Forelimb muscle (tissue), 1 donor: ENCODE results near the gene CFAP221. TPM values are rescaled to one million over a fixed set of nuclear protein-coding genes. Genes with fewer than 3 reads are reported as not detected.

Source experiments
- DNase-seq: peaks from one replicate; pipeline ENCODE4 v3.0.0-alpha.2; 2013; ENCODE audit warnings: low read depth
- polyA plus RNA-seq: library from polyadenylated mRNA; unstranded; fragments of 120-200 nt; gene quantifications from one replicate; pipeline ENCODE4 v1.2.1, GENCODE V29; 2013; ENCODE audit not compliant: insufficient read length

CFAP221 gene
- 0.53 TPM for polyA plus RNA-seq

DNA sequence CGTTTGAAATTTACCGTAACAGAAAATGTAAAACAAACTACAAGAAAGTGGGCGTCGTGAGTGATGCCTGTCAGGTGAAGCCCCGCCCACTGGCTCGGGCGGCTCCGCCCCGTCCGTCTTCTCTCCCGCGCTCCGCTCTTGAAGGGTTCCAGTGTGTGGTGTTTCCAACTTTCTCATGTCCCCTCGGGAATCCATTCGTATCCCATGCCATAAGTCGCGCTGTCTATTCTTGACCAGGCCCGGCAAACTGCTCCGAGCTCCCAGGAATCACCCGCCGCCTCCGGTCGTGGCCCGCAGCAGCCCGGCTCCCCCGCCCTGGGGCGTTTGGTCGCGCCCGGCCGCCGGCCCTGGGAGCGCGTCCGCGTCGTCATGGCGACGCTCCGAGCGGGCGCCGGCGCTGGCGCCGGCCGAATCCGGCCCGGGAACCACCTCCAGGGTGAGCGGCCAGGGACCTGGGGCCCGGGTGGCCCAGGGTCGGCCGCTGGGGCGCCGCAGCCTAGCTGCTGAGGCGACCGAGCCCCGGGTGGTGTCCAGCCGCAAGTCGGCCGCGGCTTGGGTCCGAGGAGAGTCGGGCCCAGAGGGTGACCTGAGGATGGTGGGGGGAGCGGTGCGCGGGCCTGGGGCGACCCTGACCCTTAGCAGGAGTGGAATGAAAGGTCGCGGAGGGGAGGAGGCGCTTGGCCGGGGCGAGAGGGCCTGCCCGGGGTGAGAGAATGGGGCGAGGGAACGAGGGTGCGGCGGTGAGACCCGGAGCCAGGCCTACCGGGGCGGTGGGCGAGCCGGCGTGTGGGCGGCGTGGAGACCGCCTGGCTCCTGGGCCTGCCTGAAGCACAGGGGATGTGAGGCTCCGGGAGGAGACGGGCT lies at the start of gene CFAP221:
Gene CFAP221, plus strand, starts transcription at position 375 of the 864 bp plus-strand sequence. CDS start 1,683 bp downstream, outside the sequence.
- DNase-seq = no peak

DNA sequence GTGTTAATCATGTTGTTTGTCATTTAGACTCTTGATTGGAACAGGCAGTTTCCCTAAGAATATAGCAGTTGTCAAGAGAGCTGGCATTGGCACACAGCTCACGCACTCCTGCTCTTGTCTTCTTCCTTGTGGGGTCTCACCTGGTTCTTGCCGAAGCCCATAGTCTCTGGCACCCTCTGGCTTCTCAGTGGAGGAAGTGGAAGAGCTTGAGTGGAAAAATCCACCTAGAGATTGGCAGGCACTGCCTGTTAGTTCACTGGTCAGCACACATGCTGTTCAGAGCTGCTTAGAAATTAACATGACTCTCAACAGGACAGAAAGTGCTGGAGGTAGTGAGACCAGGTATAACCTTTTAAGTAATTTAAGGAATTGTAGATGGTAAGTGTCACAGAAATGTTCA lies 48.3 kb upstream of the CFAP221 start:
- DNase-seq = no peak

DNA sequence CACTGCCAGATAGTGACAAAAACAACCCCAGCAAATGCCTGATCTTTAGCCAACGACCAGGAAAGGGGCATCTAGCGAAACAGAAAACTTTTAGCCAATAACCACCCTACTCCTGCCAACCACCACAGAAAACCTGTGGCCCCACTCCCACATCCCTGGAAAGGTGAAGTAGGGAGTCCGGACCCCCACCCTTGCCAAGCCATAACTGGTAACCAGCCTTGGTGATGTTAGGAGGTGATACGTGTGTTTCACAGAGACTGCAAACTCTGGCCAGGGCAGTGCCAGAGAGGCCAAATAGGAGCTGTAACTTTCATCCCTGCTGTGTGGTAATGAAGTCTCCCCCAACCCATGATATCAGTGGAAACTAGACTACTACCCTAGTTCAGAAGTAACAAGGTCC lies 47.6 kb upstream of the CFAP221 start:
- no peak for DNase-seq

DNA sequence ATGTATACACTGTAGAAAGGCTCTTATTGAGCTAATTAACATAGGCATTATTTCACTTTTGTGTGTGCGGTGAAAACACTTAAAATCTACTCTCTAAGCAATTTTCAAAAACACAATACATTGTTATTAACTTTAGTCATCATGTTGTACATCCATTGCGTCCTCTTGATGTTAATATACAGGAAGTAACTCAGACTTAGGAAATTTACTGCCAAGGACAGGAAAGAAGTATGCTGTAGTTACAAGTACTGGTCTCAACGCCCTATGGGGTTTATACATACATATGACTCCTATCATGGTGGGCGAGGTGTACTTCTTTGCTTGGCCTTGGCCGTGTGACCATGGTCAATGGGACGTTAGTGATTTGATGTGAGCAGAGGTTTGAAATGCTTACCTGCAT lies 35.5 kb upstream of the CFAP221 start:
- no peak for DNase-seq

DNA sequence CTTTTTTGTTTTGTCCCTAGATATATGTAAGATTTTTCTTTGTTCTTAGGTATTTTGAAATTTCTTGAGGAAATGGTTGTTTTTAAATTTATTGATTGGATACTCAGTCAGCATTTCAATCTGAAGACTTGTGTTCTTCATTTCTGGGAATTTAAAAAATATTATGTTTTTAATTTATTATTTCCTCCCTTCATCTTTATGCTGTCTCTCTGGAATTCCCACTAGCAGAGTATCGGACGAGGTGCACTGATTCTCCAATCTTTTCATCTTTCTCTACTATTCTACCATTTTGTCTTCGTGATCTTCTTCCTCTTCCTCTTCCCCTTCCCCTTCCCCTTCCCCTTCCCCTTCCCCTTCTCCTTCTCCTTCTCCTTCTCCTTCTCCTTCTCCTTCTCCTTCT lies 32.3 kb upstream of the CFAP221 start:
- DNase-seq = no peak

DNA sequence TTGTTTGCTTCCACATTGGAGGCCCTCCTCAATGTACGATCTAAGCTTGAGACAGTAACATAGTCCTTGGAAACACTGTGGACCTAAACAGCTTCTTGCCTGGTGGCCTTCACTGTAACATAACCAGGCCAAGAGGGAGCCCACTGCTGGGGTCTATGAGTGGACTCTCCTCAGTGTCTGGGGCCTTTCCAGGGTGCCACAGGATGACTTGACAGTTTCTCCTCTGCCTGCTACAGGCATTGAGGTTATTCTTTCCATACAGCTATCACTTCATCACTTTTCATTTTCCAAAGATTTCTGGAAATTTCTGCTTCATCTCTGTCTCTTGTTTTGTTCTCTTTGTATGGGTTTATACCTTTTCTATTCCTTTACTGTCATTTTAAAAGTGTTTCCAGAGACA lies 31.3 kb upstream of the CFAP221 start:
- DNase-seq = no peak

DNA sequence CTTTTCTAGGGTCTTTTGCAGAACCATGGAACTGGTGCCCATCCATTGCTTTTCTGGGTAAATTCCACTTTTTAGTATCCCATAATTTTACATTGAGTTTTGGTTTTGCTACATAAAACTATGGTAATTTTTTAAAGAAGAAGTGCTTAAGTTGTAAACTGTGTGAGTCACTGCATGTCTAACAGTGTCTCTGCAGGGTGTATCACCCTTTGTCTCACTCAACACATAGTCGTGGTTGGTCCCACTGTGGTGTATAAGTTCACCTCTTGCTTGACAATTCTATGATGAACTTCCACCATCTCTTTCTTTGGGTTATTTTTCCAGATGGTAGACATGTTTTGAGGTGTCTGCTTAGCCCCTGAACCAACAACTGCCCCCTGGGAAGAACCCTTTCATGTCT lies 30.4 kb upstream of the CFAP221 start:
- DNase-seq = no peak

DNA sequence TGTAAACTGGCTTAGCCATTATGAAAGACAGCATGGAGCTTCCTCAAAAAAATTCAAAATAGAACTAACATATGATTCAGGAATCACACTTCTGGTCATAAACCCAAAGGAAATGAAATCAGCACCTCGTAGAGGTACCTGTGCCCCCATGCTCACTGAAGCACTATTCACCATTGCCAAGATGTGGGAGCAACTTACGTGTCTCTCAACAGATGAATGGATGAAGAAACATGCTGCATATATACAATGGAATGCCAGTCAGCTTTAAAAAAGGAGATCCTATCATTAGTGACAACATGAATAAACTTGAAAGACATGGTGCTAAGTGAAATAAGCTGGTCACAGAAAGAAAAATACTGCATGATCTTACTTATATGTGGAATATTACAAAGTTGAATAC lies 28.1 kb upstream of the CFAP221 start:
- no peak for DNase-seq

DNA sequence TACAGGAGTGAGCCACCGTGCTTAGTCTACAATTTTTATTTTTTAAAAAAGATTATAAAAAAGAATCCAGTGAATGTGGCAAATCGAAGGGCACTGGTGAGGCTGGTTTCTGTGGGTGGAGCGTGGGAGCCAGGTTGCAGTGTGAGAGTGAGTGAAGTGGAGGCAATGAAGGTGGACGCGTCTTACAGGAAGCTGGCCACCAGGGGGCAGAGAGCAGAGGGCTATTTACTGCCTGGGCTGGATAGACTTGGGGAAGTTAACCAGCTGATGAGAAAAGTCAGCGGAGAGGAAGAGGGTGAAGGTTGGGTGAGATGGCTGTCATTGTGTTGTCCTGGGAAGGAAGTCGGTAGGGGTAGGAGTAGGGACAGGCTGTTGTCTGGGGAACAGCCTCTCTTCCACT lies 26.8 kb upstream of the CFAP221 start:
- DNase-seq = no peak

DNA sequence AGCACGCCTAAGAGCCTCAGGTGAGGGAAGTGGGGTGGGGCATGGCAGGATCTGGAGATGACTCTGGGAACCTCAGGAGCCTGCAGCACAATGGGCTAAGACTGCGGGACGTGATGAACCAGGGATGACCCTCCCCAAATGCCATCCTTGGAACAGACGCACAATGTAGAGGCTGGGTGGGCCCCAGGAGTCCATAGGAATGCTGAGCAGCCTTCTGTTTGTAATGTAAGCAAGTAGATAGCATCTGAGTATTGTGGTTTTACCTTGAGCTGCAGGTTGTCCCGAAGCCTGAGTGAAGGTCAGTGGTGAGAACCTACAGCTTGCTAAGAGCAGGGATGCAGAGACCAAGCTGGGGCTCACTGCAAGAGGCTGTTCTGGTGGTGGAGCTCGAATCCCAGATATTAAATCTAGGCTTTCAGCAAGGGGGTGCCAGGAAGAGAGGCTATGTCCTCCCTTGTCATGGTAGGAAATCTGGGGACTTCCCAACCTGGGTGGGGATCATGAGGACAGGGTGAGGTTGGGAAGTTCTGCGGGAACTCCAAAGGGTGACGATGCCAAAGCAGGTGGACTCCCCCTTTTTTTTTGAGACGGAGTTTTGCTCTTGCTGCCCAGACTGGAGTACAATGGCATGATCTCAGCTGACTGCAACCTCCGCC lies 25.7 kb upstream of the CFAP221 start:
- no peak for DNase-seq

DNA sequence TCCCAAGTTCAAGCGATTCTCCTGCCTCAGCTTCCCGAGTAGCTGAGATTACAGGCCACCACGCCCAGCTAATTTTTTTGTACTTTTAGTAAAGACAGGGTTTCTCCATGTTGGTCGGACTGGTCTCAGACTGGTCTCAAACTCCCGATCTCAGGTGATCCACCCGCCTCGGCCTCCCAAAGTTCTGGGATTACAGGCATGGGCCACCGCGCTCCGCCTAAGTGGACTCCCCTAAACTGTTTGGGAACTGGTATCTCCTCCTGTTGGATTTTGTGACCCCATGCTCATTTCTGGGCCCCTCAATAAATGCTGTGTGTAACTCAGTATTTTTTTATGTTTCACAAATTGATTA lies 25.2 kb upstream of the CFAP221 start:
- DNase-seq = no peak

DNA sequence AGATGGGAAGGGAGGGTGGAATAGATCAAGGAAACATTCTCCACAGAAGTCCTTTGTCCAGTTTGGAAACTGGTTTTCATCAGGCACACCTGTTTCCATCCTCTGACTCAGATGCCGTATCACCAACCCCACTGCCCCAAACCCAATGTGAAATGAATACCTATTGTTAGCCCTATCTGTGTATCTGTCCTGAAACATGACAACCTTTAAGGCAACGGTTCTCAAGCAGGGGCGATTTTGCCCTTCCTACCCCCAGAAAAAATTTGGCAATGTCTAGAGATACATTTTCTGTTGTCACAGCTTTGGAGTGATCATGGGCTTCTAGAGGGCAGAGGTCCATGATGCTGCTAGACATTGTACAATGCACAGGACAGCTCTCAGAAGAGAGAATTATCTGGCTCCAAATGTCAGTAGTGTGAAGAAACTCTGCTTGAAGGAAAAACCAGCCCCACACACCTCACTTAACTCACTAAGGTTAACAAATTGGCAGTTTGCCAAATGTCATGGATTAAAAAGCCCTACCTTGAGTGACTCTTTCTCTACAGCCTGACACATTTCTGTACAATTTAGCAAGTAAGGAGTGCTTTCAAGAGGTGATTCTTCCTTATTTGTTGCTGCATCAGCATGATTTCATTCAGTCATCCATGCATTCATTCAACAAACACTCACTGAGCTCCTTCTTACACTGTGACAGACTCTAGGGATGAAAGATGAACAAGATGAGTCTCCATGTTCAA lies 23.4 kb upstream of the CFAP221 start:
- no peak for DNase-seq

DNA sequence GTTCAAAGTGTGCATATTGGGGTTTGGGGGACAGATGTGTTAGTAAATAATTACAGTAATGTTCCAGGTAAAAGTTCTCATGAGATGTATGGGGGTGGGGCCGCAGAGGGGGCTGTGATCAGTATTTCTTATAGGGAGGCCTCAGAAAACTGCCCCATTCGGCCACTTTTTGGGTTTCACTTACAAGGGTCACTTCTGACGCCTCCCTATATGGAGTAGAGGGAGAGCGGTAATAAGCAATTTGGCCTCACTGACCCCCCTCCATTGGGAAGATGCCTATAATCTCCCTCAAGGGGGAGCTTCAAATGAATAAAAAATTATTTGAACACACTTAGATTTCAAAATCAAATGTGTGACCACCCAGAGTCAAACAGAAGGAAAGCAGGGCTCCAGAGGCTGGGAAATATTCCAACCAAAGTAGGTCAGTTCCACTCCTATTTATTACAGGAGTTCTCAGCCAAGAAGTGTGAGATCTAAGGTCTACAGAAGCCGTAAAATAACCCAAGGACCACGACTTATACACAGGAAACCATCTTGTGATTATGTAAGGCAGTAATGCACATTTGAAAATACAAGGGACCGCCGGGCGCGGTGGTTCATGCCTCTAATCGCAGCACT lies 22.7 kb upstream of the CFAP221 start:
- DNase-seq = no peak

DNA sequence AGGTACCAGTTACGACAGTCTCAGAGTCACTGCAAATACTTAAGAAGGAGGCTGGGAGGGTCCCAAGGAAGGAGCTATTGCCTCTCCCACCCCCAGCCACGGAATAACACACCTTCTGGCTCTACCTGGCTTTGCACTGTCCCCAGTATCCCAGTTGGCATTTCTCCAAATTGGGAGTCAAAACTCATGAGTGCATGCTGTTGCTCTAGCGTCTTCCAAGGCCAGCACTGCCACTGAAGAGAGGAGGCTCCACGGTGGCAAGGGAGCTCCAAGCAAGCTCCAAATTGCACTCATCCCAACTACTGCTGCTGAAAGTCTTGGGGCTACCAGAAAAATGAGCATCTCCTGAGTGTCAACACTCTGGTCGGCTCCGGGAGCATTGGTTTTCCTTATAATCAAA lies 21.6 kb upstream of the CFAP221 start:
- no peak for DNase-seq

DNA sequence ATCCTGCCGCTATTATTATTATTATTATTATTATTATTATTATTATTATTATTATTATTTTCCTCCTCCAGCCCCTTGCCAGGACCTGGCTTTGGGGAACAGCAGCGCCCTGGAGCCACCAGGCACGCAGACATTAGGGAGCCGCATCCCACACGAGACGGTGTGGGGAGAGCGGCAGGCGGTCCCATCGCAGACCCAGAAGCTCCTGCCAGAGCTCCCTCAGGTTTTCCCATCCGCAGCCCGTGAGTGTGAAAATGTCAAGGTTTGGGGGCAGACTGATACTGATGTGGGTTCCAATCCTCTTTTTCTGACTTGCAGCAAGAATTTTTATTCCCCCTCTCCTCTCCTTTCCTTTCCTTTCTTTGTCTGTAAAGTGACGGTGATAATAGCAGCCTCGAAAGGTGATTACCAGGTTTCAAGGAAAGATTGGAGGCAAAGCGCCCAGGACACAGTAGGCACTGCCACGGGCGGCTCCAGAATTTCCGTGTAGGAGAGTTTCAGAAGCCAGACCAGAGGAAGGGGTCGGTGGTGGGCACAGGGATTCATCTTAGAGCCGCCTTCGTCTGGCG lies 20.8 kb upstream of the CFAP221 start:
- no peak for DNase-seq

DNA sequence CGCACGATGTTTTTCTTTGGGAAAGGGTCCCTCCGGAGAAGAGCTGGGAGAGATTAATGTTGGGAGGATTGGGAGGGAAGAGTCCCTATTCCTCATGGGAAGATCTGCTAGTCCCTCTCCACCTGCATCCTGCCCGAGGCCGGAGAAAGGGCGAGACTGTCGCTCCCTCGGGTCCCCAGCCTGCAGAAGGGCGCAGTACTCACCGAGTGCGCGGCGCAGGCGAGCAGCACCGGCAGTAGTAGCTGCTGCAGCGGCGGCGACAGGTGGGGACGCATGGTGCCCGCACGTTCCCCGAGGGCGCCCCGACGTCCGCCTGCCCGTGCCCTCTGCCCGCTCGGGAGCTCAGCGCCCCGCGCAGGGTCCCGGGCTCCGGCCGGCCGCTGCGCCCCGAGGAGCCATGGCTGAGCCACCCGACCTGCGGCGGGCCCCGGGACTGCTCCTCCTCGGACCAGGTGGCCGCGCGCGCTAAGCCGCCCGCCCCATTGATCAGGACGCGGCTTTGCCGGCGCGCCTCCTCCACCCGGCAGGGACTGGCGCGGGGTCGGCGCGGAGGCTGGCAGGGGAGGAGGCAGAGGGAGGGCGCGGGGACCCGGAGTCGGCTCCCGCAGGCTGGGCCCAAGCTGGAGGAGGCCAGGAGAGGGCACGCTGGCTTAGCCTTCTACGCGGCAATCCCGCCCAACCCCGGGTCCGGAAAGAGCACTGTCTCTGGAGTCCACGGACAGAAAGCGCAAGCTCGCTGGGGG lies 20.1 kb upstream of the CFAP221 start, which contains the start of gene SCTR:
Gene SCTR, minus strand, starts transcription at position 532 of the 743 bp plus-strand sequence. Its CDS starts 257 bp downstream, at position 275.
- DNase-seq = no peak

DNA sequence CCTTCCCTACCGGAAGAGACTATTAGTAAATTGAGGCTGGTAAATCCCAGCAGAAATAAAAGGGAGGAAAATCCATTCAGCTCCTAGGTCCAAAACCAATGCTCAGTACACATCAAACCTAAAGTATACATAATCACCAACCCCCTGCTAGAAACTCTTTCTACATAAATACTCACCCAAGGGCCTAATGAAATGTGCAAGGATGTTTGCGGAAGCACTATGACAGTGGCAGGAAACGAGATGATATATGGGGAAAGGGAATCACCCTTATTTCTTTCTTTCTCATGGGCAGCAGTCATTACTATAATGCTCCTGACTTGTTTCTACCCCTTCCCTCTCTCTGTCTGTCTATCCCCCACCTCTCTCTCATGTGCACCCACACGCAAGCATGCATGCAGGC lies 18.6 kb upstream of the CFAP221 start:
- DNase-seq = no peak

DNA sequence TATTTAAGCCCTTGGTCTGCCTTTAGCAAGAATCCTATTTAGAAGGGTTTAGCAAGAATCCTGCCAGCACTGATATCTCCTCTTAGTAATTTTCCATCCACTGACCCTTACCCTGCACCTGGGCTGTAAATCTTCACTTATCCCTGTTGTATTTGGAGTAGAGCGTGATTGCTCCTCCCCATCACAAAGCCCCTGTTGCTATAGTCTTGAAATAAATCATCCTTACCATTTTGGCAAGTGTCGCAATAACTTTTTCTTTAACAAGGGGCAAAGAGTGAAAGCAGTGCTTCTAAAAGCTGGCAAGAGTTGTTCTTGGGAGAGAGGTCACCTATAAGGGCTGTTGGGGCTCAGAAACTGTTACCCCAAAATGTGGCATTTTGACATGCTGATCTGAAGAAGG lies 16.2 kb upstream of the CFAP221 start:
- DNase-seq = no peak

DNA sequence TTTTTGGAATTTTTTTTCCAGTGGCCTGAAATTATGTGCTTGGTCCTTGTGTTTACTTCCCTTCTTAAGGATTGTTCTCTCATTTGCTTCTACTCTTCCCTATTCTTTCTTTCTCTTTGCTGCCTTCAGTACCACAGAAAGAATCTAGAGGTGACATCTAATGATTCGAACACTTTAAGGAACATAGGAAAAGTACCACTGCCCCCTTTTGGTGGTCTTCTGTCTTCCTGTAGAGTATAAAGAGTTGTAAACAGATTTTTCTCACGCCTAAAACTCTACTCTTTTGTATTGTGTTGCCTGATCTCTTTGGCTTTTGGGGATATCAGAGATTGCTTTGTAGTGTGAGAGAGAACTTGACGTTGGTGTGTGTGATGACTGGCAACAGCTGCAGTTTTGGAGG lies 13.0 kb upstream of the CFAP221 start:
- DNase-seq = no peak

DNA sequence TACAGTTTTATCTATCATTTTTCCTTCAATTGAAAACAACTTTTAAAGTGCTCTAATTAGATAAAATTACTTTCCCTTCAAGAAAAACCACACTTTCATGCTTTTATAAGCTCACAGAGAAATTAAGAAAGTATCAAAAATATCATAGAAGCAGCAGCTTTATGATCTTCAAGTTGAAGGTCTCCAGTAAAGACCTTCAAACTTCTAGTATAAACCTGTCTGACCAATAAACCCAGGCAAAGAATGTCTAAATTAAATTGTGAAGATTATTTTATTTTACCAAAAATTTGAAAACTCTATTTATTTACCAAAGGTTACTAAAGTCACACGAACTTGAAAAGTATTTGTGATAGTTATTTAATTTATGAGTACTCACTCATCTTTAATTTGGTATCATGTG lies 10.7 kb upstream of the CFAP221 start:
- no peak for DNase-seq

DNA sequence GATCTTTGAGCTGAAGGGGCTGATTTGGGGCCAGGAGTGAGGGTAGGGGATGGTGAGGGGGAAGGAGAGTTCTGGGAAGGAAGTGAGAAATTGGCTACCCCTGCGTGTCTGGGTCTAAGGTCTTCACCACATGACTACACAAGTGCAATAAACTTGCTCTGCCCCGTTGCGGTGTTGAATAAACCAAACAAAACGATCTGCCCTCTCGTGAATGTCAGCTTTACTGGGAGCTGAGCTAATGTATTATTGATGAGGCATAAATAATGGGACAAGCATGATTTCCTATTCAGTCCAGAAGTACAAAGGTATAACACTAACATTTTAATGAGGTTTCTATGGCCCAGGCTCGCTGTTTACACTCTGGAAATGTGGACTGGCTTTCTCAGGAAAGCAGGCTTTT lies 8.0 kb upstream of the CFAP221 start:
- no peak for DNase-seq
